ENCODE measurements around the gene DPF1. TPM values are rescaled to one million over a fixed set of nuclear protein-coding genes. Genes with fewer than 3 reads are reported as not detected.

Gene DPF1
- total and polyA plus RNA-seq, 2 donors (not counting 1 experiment from before 2014, with no cell fraction given) = not detected

DNA sequence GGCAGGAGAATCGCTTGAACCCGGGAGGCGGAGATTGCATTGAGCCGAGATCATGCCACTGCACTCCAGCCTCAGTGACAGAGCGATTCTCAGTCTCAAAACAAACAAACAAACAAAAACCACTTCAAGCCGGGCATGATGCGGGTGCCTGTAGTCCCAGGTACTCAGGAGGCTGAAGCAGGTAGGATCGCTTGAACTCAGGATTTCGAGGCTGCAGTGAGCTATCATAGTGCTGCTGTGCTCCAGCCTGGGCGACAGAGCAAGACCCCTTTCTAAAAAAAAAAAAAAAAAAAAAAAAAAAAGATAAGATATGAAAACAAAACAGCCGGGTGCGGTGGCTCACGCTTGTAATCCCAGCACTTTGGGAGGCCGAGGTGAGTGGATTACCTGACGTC lies 19.3 kb upstream of the DPF1 start:
- no peaks in the 10 kb centered on the region for H3K79me2 ChIP-seq (ENCODE audit: control insufficient read depth, insufficient read depth, low read length)
- ChIA-PET POLR2A (interaction anchor here (0.6 to 1.6 kb wide), 11 partner anchors 9 to 1202 kb away, joined by 3 to 14 read pairs (median 8); partner anchors contain the start of genes PPP1R14A, PSMD8 and SPINT2), CTCF (interaction anchor here (0.6 to 5.8 kb wide), 18 partner anchors 9 to 435 kb away, joined by 3 to 59 read pairs (median 9); partner anchors contain the start of genes CATSPERG, KCNK6, PPP1R14A and PSMD8)
- H2AFZ ChIP-seq (ENCODE audit: insufficient read depth, low read depth, low read length, poor library complexity, severe bottlenecking) = peak overlapping the region; percentile 54
- peak overlapping the region; percentile 60 for H3K9ac ChIP-seq (ENCODE audit: low read length)
- no peaks in the 10 kb centered on the region for H3K27me3 ChIP-seq (replicated peaks in 1 of 4; ENCODE audit: control extremely low read depth in 1 of 4, control insufficient read depth in 3 of 4, insufficient read depth in 4 of 4, low read length in 3 of 4)
- H3K4me3 ChIP-seq (ENCODE audit: control extremely low read depth in 1 of 5, extremely low read depth in 1 of 5, insufficient read depth in 1 of 5, low read depth in 2 of 5, low read length in 4 of 5) = peak overlapping the region in 2 of 5 experiments; percentile 38 to 68
- H3K27me3 Mint-ChIP-seq = no peaks in the 10 kb centered on the region
- H3K4me3 Mint-ChIP-seq = peak overlapping the region; percentile 82
- no peak for ATAC-seq (ENCODE audit: low read depth)
- DNase-seq = no peak
- 100% methylated on average over 6 of the region's 15 CpGs for WGBS (ENCODE audit: insufficient coverage)
- peaks cover 0 to 2% of the 10 kb centered on the region in 2 experiments for H3K36me3 ChIP-seq (replicated peaks in 1 of 2; ENCODE audit: control extremely low read depth in 1 of 2, control insufficient read depth in 1 of 2, extremely low read depth in 1 of 2, insufficient read depth in 2 of 2, low read length in 1 of 2)
- TF ChIP-seq EZH2 (IDR thresholded peaks at IDR 0.05; ENCODE audit: borderline replicate concordance, insufficient read depth, low read depth, low read length, poor library complexity, severe bottlenecking) = no peak
- TF ChIP-seq, protein P1, sequence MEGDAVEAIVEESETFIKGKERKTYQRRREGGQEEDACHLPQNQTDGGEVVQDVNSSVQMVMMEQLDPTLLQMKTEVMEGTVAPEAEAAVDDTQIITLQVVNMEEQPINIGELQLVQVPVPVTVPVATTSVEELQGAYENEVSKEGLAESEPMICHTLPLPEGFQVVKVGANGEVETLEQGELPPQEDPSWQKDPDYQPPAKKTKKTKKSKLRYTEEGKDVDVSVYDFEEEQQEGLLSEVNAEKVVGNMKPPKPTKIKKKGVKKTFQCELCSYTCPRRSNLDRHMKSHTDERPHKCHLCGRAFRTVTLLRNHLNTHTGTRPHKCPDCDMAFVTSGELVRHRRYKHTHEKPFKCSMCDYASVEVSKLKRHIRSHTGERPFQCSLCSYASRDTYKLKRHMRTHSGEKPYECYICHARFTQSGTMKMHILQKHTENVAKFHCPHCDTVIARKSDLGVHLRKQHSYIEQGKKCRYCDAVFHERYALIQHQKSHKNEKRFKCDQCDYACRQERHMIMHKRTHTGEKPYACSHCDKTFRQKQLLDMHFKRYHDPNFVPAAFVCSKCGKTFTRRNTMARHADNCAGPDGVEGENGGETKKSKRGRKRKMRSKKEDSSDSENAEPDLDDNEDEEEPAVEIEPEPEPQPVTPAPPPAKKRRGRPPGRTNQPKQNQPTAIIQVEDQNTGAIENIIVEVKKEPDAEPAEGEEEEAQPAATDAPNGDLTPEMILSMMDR (IDR thresholded peaks at IDR 0.05) = no peak
- H3K4me1 Mint-ChIP-seq = peaks cover 10% of the 10 kb centered on the region
- H3K27ac ChIP-seq (ENCODE audit: low read length in 2 of 2) = peak overlapping the region in 1 of 2 donors; percentile 41
- H3K4me1 ChIP-seq (ENCODE audit: control insufficient read depth in 2 of 2, insufficient read depth in 2 of 2, low read length in 2 of 2) = peaks cover 3 to 11% of the 10 kb centered on the region in 2 donors
- H3K4me2 ChIP-seq (replicated peaks; ENCODE audit: low read depth, low read length, poor library complexity, severe bottlenecking) = peak overlapping the region; percentile 59
- intact Hi-C loops (cut with micrococcal nuclease) = loop anchor here (1.0 to 5.0 kb wide), 4 partner anchors 14 to 346 kb away; partner anchors contain the start of genes CATSPERG, KCNK6 and YIF1B
- peak overlapping the region; percentile 82 for H3K27ac Mint-ChIP-seq
- H3K9me3 Mint-ChIP-seq (ENCODE audit: insufficient read depth) = no peaks in the 10 kb centered on the region
- no peaks in the 10 kb centered on the region for H4K20me1 ChIP-seq (ENCODE audit: control insufficient read depth, insufficient read depth, low read length, poor library complexity, severe bottlenecking)
- no peaks in the 10 kb centered on the region for H3K9me3 ChIP-seq (ENCODE audit: control extremely low read depth in 1 of 3, control insufficient read depth in 2 of 3, insufficient read depth in 1 of 3, low read length in 2 of 3)

DNA sequence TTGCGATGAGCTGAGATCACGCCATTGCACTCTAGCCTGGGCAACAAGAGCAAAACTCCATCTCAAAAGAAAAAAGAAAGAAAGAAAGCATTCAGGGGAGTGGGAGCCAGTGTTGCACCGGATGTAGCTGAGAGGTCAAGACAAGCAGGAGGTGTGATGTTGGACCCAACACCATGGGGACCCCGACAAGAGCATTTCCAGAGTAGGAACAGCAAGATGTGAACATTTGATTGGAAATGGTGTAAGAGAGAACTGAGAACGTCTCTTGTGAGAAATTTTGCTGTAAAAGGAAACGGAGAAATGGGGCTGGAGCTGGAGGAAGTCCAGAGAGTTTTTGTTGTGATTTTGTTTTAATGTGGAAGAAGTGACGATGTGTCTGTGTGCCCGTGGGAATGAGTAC lies 15.8 kb upstream of the DPF1 start:
- DNase-seq (no peak), ATAC-seq (ENCODE audit: low read depth) (no peak)
- TF ChIP-seq, protein P1 (IDR thresholded peaks at IDR 0.05) = no peak
- no peak for TF ChIP-seq EZH2 (IDR thresholded peaks at IDR 0.05; ENCODE audit: borderline replicate concordance, insufficient read depth, low read depth, low read length, poor library complexity, severe bottlenecking)
- no peak overlapping the region for H3K4me2 ChIP-seq (replicated peaks; ENCODE audit: low read depth, low read length, poor library complexity, severe bottlenecking)
- no peaks in the 10 kb centered on the region for H3K36me3 ChIP-seq (replicated peaks in 1 of 2; ENCODE audit: control extremely low read depth in 1 of 2, control insufficient read depth in 1 of 2, extremely low read depth in 1 of 2, insufficient read depth in 2 of 2, low read length in 1 of 2)
- WGBS (ENCODE audit: insufficient coverage) = 84% methylated on average over 6 of the region's 8 CpGs
- Mint-ChIP-seq H3K27me3 (peaks cover 5% of the 10 kb centered on the region), H3K27ac (no peak overlapping the region), H3K9me3 (ENCODE audit: insufficient read depth) (no peaks in the 10 kb centered on the region), H3K4me1 (peaks cover 5% of the 10 kb centered on the region), H3K4me3 (no peak overlapping the region)
- H4K20me1 ChIP-seq (ENCODE audit: control insufficient read depth, insufficient read depth, low read length, poor library complexity, severe bottlenecking) = no peaks in the 10 kb centered on the region
- H3K27me3 ChIP-seq (replicated peaks in 1 of 4; ENCODE audit: control extremely low read depth in 1 of 4, control insufficient read depth in 3 of 4, insufficient read depth in 4 of 4, low read length in 3 of 4) = no peaks in the 10 kb centered on the region
- no peak overlapping the region for H2AFZ ChIP-seq (ENCODE audit: insufficient read depth, low read depth, low read length, poor library complexity, severe bottlenecking)
- no peaks in the 10 kb centered on the region for H3K79me2 ChIP-seq (ENCODE audit: control insufficient read depth, insufficient read depth, low read length)
- no peaks in the 10 kb centered on the region for H3K9me3 ChIP-seq (ENCODE audit: control extremely low read depth in 1 of 3, control insufficient read depth in 2 of 3, insufficient read depth in 1 of 3, low read length in 2 of 3)
- ChIA-PET POLR2A (no interaction called here), CTCF (interaction anchor here (0.7 to 1.3 kb wide), 3 partner anchors 16 to 180 kb away, joined by 3 to 8 read pairs (median 3); no protein-coding TSS in a partner anchor)
- peaks cover 3 to 11% of the 10 kb centered on the region in 2 donors for H3K4me1 ChIP-seq (ENCODE audit: control insufficient read depth in 2 of 2, insufficient read depth in 2 of 2, low read length in 2 of 2)
- no peak overlapping the region for H3K4me3 ChIP-seq (ENCODE audit: control extremely low read depth in 1 of 5, extremely low read depth in 1 of 5, insufficient read depth in 1 of 5, low read depth in 2 of 5, low read length in 4 of 5)
- intact Hi-C loops (cut with micrococcal nuclease) = loop anchor here (5.0 kb wide), 2 partner anchors 77 to 343 kb away; partner anchors contain the start of genes KCNK6 and YIF1B
- no peak overlapping the region for H3K27ac ChIP-seq (ENCODE audit: low read length in 2 of 2)
- no peak overlapping the region for H3K9ac ChIP-seq (ENCODE audit: low read length)
